Thymus (tissue), 11 donors: ENCODE data around the gene PDZD7. TPM values are rescaled to one million over a fixed set of nuclear protein-coding genes. Genes with fewer than 3 reads are reported as not detected.

ENCODE experiments used
- DNase-seq, 9 donors: peaks; one replicate each; pipeline ENCODE4 v3.0.0-alpha.2; 2013; ENCODE audit warnings: low spot score in 9 of 9, low read depth in 6 of 9, missing footprints in 1 of 9
- H3K27ac ChIP-seq, 2 donors: one replicate each; pipeline ENCODE4 v1.5.1; 2013; ENCODE audit warnings: control low read depth in 1 of 2, low read depth in 1 of 2, low read length in 1 of 2, mild to moderate bottlenecking in 1 of 2, moderate library complexity in 1 of 2
- H3K27me3 ChIP-seq, 2 donors: one replicate each; pipeline ENCODE4 v1.5.1; 2013; ENCODE audit warnings: low read length in 1 of 2; ENCODE audit not compliant: control insufficient read depth in 2 of 2, insufficient read depth in 1 of 2
- H3K36me3 ChIP-seq, 2 donors: one replicate each; pipeline ENCODE4 v1.5.1; 2013; ENCODE audit warnings: low read length in 1 of 2, mild to moderate bottlenecking in 1 of 2, moderate library complexity in 1 of 2; ENCODE audit not compliant: control insufficient read depth in 2 of 2, insufficient read depth in 2 of 2
- H3K4me1 ChIP-seq, 2 donors: one replicate each; pipeline ENCODE4 v1.5.1; 2013; ENCODE audit warnings: low read length in 2 of 2; ENCODE audit not compliant: control insufficient read depth in 2 of 2, insufficient read depth in 2 of 2
- H3K4me3 ChIP-seq, 2 donors: one replicate each; pipeline ENCODE4 v1.5.1; 2013; ENCODE audit warnings: low read length in 2 of 2, control low read depth in 1 of 2, mild to moderate bottlenecking in 1 of 2
- H3K9me3 ChIP-seq, 2 donors: one replicate each; pipeline ENCODE4 v1.5.1; 2013; ENCODE audit warnings: low read length in 1 of 2, mild to moderate bottlenecking in 1 of 2; ENCODE audit not compliant: control insufficient read depth in 2 of 2, insufficient read depth in 1 of 2
- WGBS: extraction: QIAGEN DNeasy Blood & Tissue Kit; methylation state at CpG from one replicate; pipeline ENCODE4 v1.1.7; 2013; 5-methylcytosine and 5-hydroxymethylcytosine counted together
- polyA plus RNA-seq: library from polyadenylated mRNA; stranded (reverse); fragments of 200-250 nt; gene quantifications from one replicate; pipeline ENCODE4 v1.2.3, GENCODE V29; 2013
- total RNA-seq: library from RNA; stranded (reverse); fragments of 120-200 nt; gene quantifications from one replicate; pipeline ENCODE4 v1.2.4, GENCODE V29; 2013
- donor health status: healthy.

The PDZD7 gene
- total and polyA plus RNA-seq, 2 donors: 0.19 to 1.4 TPM

GRCh38 chr10:101044117-101044516, 13.2 kb upstream of the PDZD7 start:
- Histone ChIP-seq H3K9me3 (no peaks in the 10 kb centered on the region), H3K27me3 (peaks cover 44 to 68% of the 10 kb centered on the region in 2 donors), H3K36me3 (no peaks in the 10 kb centered on the region), H3K4me1 (peaks cover 11 to 14% of the 10 kb centered on the region in 2 donors), H3K4me3 (no peak overlapping the region), H3K27ac (no peak overlapping the region)
- DNase-seq: no peak
- 98% methylated on average over 2 of the region's 2 CpGs for WGBS

DNA sequence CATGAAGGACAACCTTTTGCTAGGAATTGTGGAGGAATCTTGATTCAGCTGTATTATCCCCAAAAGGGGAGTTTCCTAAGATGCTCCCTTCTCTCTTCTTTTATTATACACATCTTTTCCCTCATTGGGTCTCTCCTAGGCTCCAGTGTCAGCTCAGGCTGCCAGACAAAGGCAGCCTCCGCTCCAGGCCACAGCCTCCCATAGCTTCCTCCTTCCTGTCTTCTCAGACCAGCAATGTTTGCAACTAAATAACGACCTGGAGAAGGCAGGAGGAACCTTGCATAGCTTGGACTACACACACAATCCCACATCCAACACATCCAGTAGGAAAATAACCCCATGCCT, 12.4 kb upstream of the PDZD7 start:
- no peak for DNase-seq
- Histone ChIP-seq H3K4me3 (peak overlapping the region; percentile 51 to 69), H3K27ac (peak overlapping the region; percentile 42 to 69), H3K4me1 (peaks cover 11 to 14% of the 10 kb centered on the region in 2 donors), H3K27me3 (peaks cover 36 to 63% of the 10 kb centered on the region in 2 donors), H3K36me3 (no peaks in the 10 kb centered on the region), H3K9me3 (no peaks in the 10 kb centered on the region)
- 39% methylated on average over 2 of the region's 2 CpGs for WGBS

DNA sequence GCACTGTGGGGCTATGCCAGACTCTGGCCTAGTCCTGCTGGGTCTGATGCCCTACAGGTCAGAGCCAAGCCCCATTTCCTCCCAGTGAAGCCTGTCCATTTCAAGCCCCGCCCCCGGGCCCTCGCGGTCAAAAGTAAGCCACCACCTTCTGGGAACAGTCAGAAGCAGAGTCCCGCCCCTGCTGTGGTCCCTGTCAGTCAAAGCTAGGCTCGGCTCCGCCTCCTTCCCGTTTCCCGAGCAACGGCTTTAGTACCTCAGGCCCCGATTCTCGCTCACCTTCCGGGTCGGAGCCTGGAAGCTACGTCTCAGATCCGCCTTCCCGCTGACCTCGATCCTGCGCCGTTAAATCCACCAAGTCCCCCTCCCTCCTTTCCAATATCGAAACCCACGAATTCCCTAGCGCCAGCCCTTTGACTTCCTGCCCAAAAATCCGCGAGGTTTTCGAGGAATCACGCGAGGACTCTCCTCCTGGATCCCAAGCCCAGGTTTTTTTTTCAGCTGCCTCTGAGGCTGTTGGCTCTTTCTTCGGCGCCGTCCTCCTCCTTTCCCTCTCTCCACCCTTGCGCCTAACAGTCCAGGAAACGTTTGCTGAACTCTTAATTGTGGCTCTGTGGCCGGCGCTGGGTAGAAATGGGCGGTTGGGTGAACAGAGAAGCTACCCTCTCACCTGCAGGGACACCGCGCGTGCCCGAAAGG, 11.9 kb upstream of the PDZD7 start:
- no peaks in the 10 kb centered on the region for H3K9me3 ChIP-seq
- H3K4me3 ChIP-seq: peak overlapping the region; percentile 51 to 69
- H3K4me1 ChIP-seq: peaks cover 11 to 14% of the 10 kb centered on the region in 2 donors
- DNase-seq: peak; percentile 67 to 92 (median 84)
- WGBS: 8% methylated on average over 40 of the region's 40 CpGs
- peak overlapping the region; percentile 42 to 69 for H3K27ac ChIP-seq
- H3K36me3 ChIP-seq: no peaks in the 10 kb centered on the region
- peaks cover 31 to 58% of the 10 kb centered on the region in 2 donors for H3K27me3 ChIP-seq

DNA sequence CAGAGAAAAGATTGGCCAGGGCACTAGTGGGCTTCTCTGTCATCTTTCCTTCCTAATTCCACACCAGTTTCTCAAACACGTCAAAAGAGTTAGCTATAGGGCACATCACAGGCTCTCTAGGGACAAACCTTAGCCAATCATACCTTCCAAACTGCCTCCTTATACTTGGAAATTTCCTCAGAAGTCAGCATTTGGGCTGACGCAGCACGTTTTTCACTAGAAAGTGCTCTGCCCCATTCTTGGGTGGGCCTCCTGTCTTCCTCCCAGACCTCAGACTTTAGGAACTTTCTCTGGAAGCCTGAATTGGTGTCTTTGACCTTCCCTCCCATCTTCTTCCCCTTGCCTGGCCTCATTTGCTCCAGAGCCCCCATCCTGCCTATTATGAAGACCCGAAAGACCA, 11.2 kb upstream of the PDZD7 start:
- 88% methylated on average over 4 of the region's 4 CpGs for WGBS
- peaks cover 0 to 5% of the 10 kb centered on the region in 2 donors for H3K36me3 ChIP-seq
- no peak overlapping the region for H3K4me3 ChIP-seq
- peak overlapping the region in 1 of 2 donors; percentile 29 for H3K27ac ChIP-seq
- peaks cover 11 to 14% of the 10 kb centered on the region in 2 donors for H3K4me1 ChIP-seq
- no peaks in the 10 kb centered on the region for H3K9me3 ChIP-seq
- peaks cover 24 to 51% of the 10 kb centered on the region in 2 donors for H3K27me3 ChIP-seq
- no peak for DNase-seq

DNA sequence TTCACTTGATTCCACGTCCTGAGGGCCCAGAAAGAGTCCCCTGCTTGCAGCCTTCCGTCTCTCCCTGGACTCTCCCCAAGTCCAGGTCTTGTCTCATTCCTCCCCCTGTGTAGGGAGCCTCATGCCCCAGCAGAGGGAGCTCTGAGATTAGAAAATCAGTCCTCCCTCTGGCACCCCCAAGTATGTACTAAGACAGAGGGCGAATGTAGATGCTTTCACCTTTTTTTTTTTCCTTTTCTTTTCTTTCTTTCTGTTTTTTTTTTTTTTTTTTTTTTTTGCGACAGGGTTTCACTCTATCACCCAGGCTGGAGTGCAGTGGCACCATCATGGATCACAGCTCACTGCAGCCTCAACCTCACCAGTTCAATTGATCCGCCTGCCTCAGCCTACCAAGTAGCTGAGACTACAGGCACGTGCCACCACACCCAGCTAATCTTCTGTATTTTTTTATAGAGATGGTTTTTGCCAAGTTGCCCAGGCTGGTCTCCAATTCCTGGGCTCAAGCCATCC, 10.4 kb upstream of the PDZD7 start:
- 32% methylated on average over 6 of the region's 6 CpGs for WGBS

GRCh38 chr10:101040851-101041250, 9.9 kb upstream of the PDZD7 start:
- peaks cover 16 to 47% of the 10 kb centered on the region in 2 donors for H3K27me3 ChIP-seq
- no peak for DNase-seq
- H3K36me3 ChIP-seq: peaks cover 0 to 15% of the 10 kb centered on the region in 2 donors
- no peaks in the 10 kb centered on the region for H3K9me3 ChIP-seq
- H3K4me1 ChIP-seq: peaks cover 11 to 14% of the 10 kb centered on the region in 2 donors
- no peak overlapping the region for H3K27ac ChIP-seq
- 66% methylated on average over 2 of the region's 2 CpGs for WGBS
- H3K4me3 ChIP-seq: no peak overlapping the region

More for the DNA sequence above, 10.4 kb upstream of the PDZD7 start:
- Histone ChIP-seq H3K27me3 (peaks cover 16 to 47% of the 10 kb centered on the region in 2 donors), H3K4me1 (peaks cover 11 to 14% of the 10 kb centered on the region in 2 donors), H3K36me3 (peaks cover 0 to 12% of the 10 kb centered on the region in 2 donors), H3K4me3 (no peak overlapping the region), H3K27ac (no peak overlapping the region), H3K9me3 (no peaks in the 10 kb centered on the region)
- DNase-seq: peak; percentile 56 to 89 (median 76)

- 99% methylated on average over 3 of the region's 3 CpGs for WGBS
- Histone ChIP-seq H3K27ac (no peak overlapping the region), H3K9me3 (no peaks in the 10 kb centered on the region), H3K4me3 (no peak overlapping the region), H3K4me1 (peaks cover 11 to 14% of the 10 kb centered on the region in 2 donors), H3K27me3 (peaks cover 12 to 45% of the 10 kb centered on the region in 2 donors), H3K36me3 (peaks cover 0 to 17% of the 10 kb centered on the region in 2 donors)
- DNase-seq: no peak
Measured at GRCh38 chr10:101040061-101040460, 9.1 kb upstream of the PDZD7 start.

- H3K9me3 ChIP-seq: no peaks in the 10 kb centered on the region
- no peak for DNase-seq
- peaks cover 10 to 13% of the 10 kb centered on the region in 2 donors for H3K4me1 ChIP-seq
- no peak overlapping the region for H3K4me3 ChIP-seq
- no peak overlapping the region for H3K27ac ChIP-seq
- 96% methylated on average over 5 of the region's 5 CpGs for WGBS
- H3K36me3 ChIP-seq: peaks cover 0 to 17% of the 10 kb centered on the region in 2 donors
- peaks cover 4 to 38% of the 10 kb centered on the region in 2 donors for H3K27me3 ChIP-seq
Measured at GRCh38 chr10:101038484-101038883, 7.6 kb upstream of the PDZD7 start.

GRCh38 chr10:101036726-101037125, 5.8 kb upstream of the PDZD7 start:
- Histone ChIP-seq H3K9me3 (no peaks in the 10 kb centered on the region), H3K4me3 (no peak overlapping the region), H3K27me3 (peaks cover 0 to 48% of the 10 kb centered on the region in 2 donors), H3K36me3 (peaks cover 0 to 17% of the 10 kb centered on the region in 2 donors), H3K4me1 (peaks cover 5 to 16% of the 10 kb centered on the region in 2 donors), H3K27ac (no peak overlapping the region)
- 89% methylated on average over 7 of the region's 7 CpGs for WGBS
- DNase-seq: no peak
